Fibroblast of pulmonary artery (primary cell): ENCODE measurements around the gene ALDH7A1.
A peak's percentile ranks its signal among the peaks of the same experiment; 100 is the strongest.
"Not testable (repeated sequence)": the region's sequence is repeated elsewhere in the genome, so short reads cannot be mapped to it uniquely, and the experiment has no call there.

Experiments used
- DNase-seq: peaks from one replicate; pipeline ENCODE4 v3.0.0-alpha.2; 2010; ENCODE audit warnings: low read depth
- H3K4me3 ChIP-seq: replicated peaks from 2 replicates; pipeline ENCODE4 v1.5.1; 2011; ENCODE audit warnings: low read depth, mild to moderate bottlenecking, control low read depth, low read length, moderate library complexity
- CTCF ChIP-seq: IDR thresholded peaks from 2 replicates; pipeline ENCODE4 v1.5.1; 2011; ENCODE audit warnings: mild to moderate bottlenecking, control low read depth, low read length, inconsistent platforms; ENCODE audit errors: missing control alignments

ALDH7A1 gene

GRCh38 chr5:126628102-126628501 is 33.1 kb upstream of the ALDH7A1 start:
- no peak for DNase-seq
- TF ChIP-seq CTCF, result no peak
- H3K4me3 ChIP-seq, result no peak overlapping the region

GRCh38 chr5:126624534-126624933 is 29.5 kb upstream of the ALDH7A1 start:
- peak; percentile 85 for DNase-seq
- H3K4me3 ChIP-seq, result no peak overlapping the region
- TF ChIP-seq CTCF, result no peak

- TF ChIP-seq CTCF, result no peak
- H3K4me3 ChIP-seq, result no peak overlapping the region
- no peak for DNase-seq
Measured at GRCh38 chr5:126619781-126620180, 24.8 kb upstream of the ALDH7A1 start.

GRCh38 chr5:126617603-126618002 is 22.6 kb upstream of the ALDH7A1 start:
- DNase-seq, H3K4me3 ChIP-seq: not testable (repeated sequence)

GRCh38 chr5:126615286-126615685 is 20.3 kb upstream of the ALDH7A1 start:
- no peak overlapping the region for H3K4me3 ChIP-seq
- DNase-seq, result no peak
- TF ChIP-seq CTCF, result no peak

GRCh38 chr5:126613941-126614592 is 19.0 kb upstream of the ALDH7A1 start:
- no peak overlapping the region for H3K4me3 ChIP-seq
- TF ChIP-seq CTCF, result no peak
- no peak for DNase-seq

GRCh38 chr5:126610616-126611015 is 15.6 kb upstream of the ALDH7A1 start:
- DNase-seq, result no peak
- H3K4me3 ChIP-seq, result no peak overlapping the region
- TF ChIP-seq CTCF, result no peak
